ENCODE results near the gene MS4A3.
"Not testable (repeated sequence)": the region's sequence is repeated elsewhere in the genome, so short reads cannot be mapped to it uniquely, and the experiment has no call there.

Gene MS4A3

GRCh38 chr11:60088364-60088763 lies 31.9 kb downstream of the MS4A3 start, which contains the start of gene MS4A2:
Gene MS4A2, plus strand, starts transcription at chr11:60088664. Its CDS starts 102 bp downstream, at chr11:60088766.
- DNase-seq (ENCODE audit: low read depth in 4 of 4, low spot score in 1 of 4) = no peak

GRCh38 chr11:60095477-60096120 lies 39.1 kb downstream of the MS4A3 start:
- no peak for DNase-seq (ENCODE audit: low read depth in 4 of 4, low spot score in 1 of 4)

GRCh38 chr11:60097189-60097588 lies 40.7 kb downstream of the MS4A3 start:
- DNase-seq (ENCODE audit: low read depth in 4 of 4, low spot score in 1 of 4) = no peak

GRCh38 chr11:60098508-60098907 lies 42.0 kb downstream of the MS4A3 start:
- no peak for DNase-seq (ENCODE audit: low read depth in 4 of 4, low spot score in 1 of 4)

GRCh38 chr11:60100516-60100915 lies 44.1 kb downstream of the MS4A3 start:
- no peak for DNase-seq (ENCODE audit: low read depth in 4 of 4, low spot score in 1 of 4)

- DNase-seq (ENCODE audit: low read depth in 4 of 4, low spot score in 1 of 4) = not testable (repeated sequence)
Measured at GRCh38 chr11:60101368-60101767, 44.9 kb downstream of the MS4A3 start.

- DNase-seq (ENCODE audit: low read depth in 4 of 4, low spot score in 1 of 4) = not testable (repeated sequence)
Measured at GRCh38 chr11:60104471-60105115, 48.1 kb downstream of the MS4A3 start.

GRCh38 chr11:60108631-60109030 lies 52.2 kb downstream of the MS4A3 start:
- DNase-seq (ENCODE audit: low read depth in 4 of 4, low spot score in 1 of 4) = not testable (repeated sequence)

GRCh38 chr11:60111793-60112192 lies 55.3 kb downstream of the MS4A3 start:
- DNase-seq (ENCODE audit: low read depth in 4 of 4, low spot score in 1 of 4) = no peak

GRCh38 chr11:60116996-60117790 lies 60.7 kb downstream of the MS4A3 start:
- no peak for DNase-seq (ENCODE audit: low read depth in 4 of 4, low spot score in 1 of 4)

- DNase-seq (ENCODE audit: low read depth in 4 of 4, low spot score in 1 of 4) = no peak
Measured at GRCh38 chr11:60118338-60118737, 61.9 kb downstream of the MS4A3 start.

GRCh38 chr11:60119710-60120109 lies 63.2 kb downstream of the MS4A3 start:
- DNase-seq (ENCODE audit: low read depth in 4 of 4, low spot score in 1 of 4) = no peak

Measured in stimulated activated CD4-positive, alpha-beta T cell treated with anti-CD3 and anti-CD28 coated beads, Interleukin-1b, Interleukin-23, amount 100 ng/mL, for 24 hours (primary cell).